Psoas muscle (tissue), 8 donors: Measurements from ENCODE around the gene FBLN1. TPM values are rescaled to one million over a fixed set of nuclear protein-coding genes. Genes with fewer than 3 reads are reported as not detected.
A peak's percentile ranks its signal among the peaks of the same experiment; 100 is the strongest.
"Not testable (repeated sequence)": the region's sequence is repeated elsewhere in the genome, so short reads cannot be mapped to it uniquely, and the experiment has no call there.

Source experiments
- ATAC-seq, 4 donors: fragments of 200-7000 bp; cut with Tn5 transposase; one replicate each; pipeline ENCODE4 v1.9.1; 2020; ENCODE audit warnings: moderate library complexity in 3 of 4, mild to moderate bottlenecking in 2 of 4
- DNase-seq, 2 donors: peaks; one replicate each; pipeline ENCODE4 v3.0.0-alpha.2; 2020
- H3K27ac ChIP-seq: fragments of 200-600 bp; one replicate; pipeline ENCODE4 v1.8.0; 2022
- H3K27me3 ChIP-seq, 3 donors: fragments of 200-600 bp in 1 of 3; one replicate each; pipeline versions ENCODE4 v1.6.1 to v1.8.0; 2013 to 2022; ENCODE audit warnings: low read length in 2 of 3, mild to moderate bottlenecking in 2 of 3, moderate library complexity in 1 of 3; ENCODE audit not compliant: insufficient read depth in 3 of 3
- H3K36me3 ChIP-seq, 2 donors: fragments of 200-600 bp in 1 of 2; one replicate each; pipeline versions ENCODE4 v1.6.1 to v1.8.0; 2013 to 2022; ENCODE audit warnings: low read depth in 1 of 2, mild to moderate bottlenecking in 1 of 2, moderate library complexity in 1 of 2; ENCODE audit not compliant: insufficient read depth in 1 of 2
- H3K4me1 ChIP-seq: fragments of 200-600 bp; one replicate; pipeline ENCODE4 v1.8.0; 2022
- H3K4me3 ChIP-seq: fragments of 200-600 bp; one replicate; pipeline ENCODE4 v1.8.0; 2022; ENCODE audit warnings: mild to moderate bottlenecking
- H3K9me3 ChIP-seq: fragments of 200-600 bp; one replicate; pipeline ENCODE4 v1.8.0; 2022
- WGBS, 3 donors: extraction: QIAGEN DNeasy Blood & Tissue Kit; methylation state at CpG; one replicate each; pipeline versions ENCODE4 v1.1.6 to v1.1.7; 2013; 5-methylcytosine and 5-hydroxymethylcytosine counted together
- intact Hi-C, 2 donors: fragments of 100-400 bp; cut with DNase I; formaldehyde crosslinking; loops; one replicate each; pipeline versions ENCODE4 v1.11.0 to v1.14.2; 2022
- polyA plus RNA-seq, 3 donors: library from polyadenylated mRNA; stranded (reverse); fragments of 200-250 nt; gene quantifications; one replicate each; pipeline ENCODE4 v1.2.3, GENCODE V29; 2013
- total RNA-seq, 4 donors: library from RNA; stranded (reverse); fragmentation: NEBNext Ultra II Directional in 2 of 4; extraction: Animal tissue kit (Norgen Biotek cat#: 25700) in 2 of 4; gene quantifications; one replicate each; pipeline versions ENCODE4 v1.2.1 to v1.2.4, GENCODE V29; 2021 to 2023
- TF ChIP-seq, protein P1 (sequence below): fragments of 200-600 bp; IDR thresholded peaks from one replicate; pipeline ENCODE4 v1.8.0; 2022; ENCODE audit warnings: antibody characterized with exemption
- donor health status: healthy with polysubstance abuse.
- donor health status: DM: no; HTN: no; CAD: no; lungs with moderate emphysema.
- donor health status: Bipolar disorder and iron deficiency.
- donor health status: healthy.
- donor health status: DM: yes; HTN: yes; CAD: no.
- donor health status: DM: no; HTN: no; CAD: no.
- donor health status: DM: no; HTN: no; CAD: no.
- donor health status: DM: yes; HTN: yes; CAD: no.

Gene FBLN1
- total and polyA plus RNA-seq, 7 donors = 10.5 to 95.7 (median 19.3) TPM

DNA sequence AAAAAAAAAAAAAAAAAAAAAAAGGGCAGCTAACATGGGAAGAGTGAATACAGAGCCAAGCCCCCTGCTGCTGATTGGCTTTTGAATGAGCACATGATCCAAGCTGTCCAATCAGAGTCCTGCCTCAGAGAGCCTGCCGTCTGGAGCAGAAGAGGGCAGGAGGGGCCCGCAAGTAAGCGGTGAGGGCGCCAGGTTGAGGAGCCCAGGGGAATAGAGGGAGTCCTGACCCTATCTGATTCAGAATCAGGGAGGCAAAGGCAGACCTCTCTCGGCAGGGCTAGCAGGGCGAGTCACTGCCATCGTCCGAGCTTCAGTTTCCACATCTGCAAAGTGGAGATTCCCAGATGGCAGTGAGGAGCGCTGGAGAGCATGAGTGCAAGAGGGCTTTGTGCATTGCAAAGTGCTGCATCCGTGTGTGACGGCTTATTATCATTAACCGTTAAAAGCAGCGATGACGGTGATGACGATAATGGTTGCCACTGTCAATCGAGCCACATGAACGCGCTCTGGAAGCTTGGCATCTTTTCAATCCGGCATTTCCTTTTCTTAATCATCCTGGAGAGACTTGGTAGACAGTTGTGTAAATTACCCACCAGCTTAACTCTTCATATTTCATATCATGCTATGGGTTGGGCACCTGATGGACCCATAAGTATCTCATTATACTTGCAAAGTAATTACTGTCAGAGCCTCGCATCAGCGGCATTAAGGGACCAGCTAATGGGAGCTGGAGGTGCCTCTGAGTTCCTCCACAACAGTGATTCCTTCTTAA is 100.3 kb downstream of the FBLN1 start:
- Histone ChIP-seq H3K4me3 (no peak overlapping the region), H3K27me3 (peaks cover 0 to 1% (median 0%) of the 10 kb centered on the region in 3 donors), H3K27ac (no peak overlapping the region), H3K36me3 (no peaks in the 10 kb centered on the region), H3K9me3 (no peaks in the 10 kb centered on the region), H3K4me1 (no peaks in the 10 kb centered on the region)
- TF ChIP-seq, protein P1, sequence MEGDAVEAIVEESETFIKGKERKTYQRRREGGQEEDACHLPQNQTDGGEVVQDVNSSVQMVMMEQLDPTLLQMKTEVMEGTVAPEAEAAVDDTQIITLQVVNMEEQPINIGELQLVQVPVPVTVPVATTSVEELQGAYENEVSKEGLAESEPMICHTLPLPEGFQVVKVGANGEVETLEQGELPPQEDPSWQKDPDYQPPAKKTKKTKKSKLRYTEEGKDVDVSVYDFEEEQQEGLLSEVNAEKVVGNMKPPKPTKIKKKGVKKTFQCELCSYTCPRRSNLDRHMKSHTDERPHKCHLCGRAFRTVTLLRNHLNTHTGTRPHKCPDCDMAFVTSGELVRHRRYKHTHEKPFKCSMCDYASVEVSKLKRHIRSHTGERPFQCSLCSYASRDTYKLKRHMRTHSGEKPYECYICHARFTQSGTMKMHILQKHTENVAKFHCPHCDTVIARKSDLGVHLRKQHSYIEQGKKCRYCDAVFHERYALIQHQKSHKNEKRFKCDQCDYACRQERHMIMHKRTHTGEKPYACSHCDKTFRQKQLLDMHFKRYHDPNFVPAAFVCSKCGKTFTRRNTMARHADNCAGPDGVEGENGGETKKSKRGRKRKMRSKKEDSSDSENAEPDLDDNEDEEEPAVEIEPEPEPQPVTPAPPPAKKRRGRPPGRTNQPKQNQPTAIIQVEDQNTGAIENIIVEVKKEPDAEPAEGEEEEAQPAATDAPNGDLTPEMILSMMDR = no peak
- intact Hi-C loops = no loop called here
- 83 to 87% (median 86%) methylated on average over 21 of the region's 21 CpGs for WGBS, 3 donors
- no peak for DNase-seq
- ATAC-seq = no peak

DNA sequence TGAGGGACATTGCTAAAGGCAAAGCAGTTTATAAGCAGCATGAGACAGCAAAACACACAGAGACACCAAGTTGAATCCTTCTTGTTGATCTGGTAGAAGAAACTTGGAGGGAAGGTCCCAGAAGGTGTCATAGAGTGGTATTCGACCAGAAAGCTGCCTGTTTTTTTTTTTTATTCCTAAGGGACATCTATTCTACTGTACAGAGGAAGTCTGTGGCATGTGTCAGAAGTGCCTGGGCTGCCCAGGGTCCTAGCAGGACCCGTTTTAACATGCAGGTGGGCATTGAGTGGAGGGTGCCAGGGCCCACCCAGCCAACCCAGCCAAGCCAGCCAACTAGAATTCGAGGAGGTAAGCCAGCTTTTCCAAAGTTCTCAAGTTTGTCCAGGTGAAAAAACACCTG is 100.9 kb downstream of the FBLN1 start:
- intact Hi-C loops = no loop called here
- no peaks in the 10 kb centered on the region for H3K9me3 ChIP-seq
- ATAC-seq = no peak
- TF ChIP-seq, protein P1 = no peak
- no peak overlapping the region for H3K27ac ChIP-seq
- H3K4me3 ChIP-seq = no peak overlapping the region
- H3K36me3 ChIP-seq = no peaks in the 10 kb centered on the region
- H3K4me1 ChIP-seq = peaks cover 6% of the 10 kb centered on the region
- no peak for DNase-seq
- H3K27me3 ChIP-seq = peaks cover 0 to 1% (median 0%) of the 10 kb centered on the region in 3 donors
- 45 to 53% (median 52%) methylated on average over 3 of the region's 3 CpGs for WGBS, 3 donors

DNA sequence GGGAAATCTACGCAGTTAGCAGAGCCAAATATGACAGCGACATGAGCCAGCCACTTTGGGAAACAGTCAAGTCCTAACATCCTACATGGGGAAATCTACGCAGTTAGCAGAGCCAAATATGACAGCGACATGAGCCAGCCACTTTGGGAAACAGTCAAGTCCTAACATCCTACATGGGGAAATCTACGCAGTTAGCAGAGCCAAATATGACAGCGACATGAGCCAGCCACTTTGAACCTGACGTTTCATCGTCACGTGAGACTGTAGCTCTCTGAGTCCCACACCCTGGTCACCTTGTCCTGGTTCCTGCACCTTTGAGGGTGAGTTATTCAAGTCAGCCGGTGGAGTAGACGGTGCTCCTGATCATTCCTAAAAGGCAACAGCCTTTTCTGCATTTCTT is 105.4 kb downstream of the FBLN1 start:
- intact Hi-C loops, H3K4me3 ChIP-seq, H3K9me3 ChIP-seq, DNase-seq, H3K27me3 ChIP-seq, H3K36me3 ChIP-seq: not testable (repeated sequence)
- peak; percentile 16 to 59 (median 52) for ATAC-seq
- WGBS, 3 donors = 35 to 45% (median 43%) methylated on average over 9 to 11 of the region's 11 CpGs
- H3K27ac ChIP-seq = peak overlapping the region; percentile 80
- H3K4me1 ChIP-seq = peaks cover 21% of the 10 kb centered on the region

DNA sequence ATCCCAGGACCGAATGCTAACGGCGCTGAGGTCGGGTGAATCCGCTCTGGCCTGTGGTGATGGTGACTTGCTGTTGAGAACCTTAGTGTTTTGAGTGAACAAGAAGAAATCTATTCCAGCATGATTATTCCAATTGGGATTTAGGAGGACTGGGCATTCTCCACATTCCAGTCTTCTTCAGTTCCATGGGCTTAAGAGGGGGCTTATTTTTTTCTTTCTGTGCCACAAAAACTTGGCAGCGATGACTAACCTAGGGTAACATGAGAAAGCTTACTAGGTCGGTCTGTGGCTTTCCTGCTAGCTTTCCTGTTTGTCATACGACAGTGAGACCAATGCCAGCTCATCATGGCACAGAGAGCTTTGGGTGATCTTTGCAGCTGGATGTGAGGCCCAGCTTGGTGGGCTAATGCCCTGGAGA is 106.1 kb downstream of the FBLN1 start:
- Histone ChIP-seq H3K4me1 (peaks cover 21% of the 10 kb centered on the region), H3K4me3 (no peak overlapping the region), H3K27me3 (no peaks in the 10 kb centered on the region), H3K9me3 (no peaks in the 10 kb centered on the region), H3K27ac (peak overlapping the region; percentile 80), H3K36me3 (no peaks in the 10 kb centered on the region)
- intact Hi-C loops = no loop called here
- WGBS, 3 donors = 25 to 40% (median 30%) methylated on average over 8 of the region's 8 CpGs
- peak; percentile 56 to 73 (median 60) for ATAC-seq
- no peak for DNase-seq
- TF ChIP-seq, protein P1 = no peak

DNA sequence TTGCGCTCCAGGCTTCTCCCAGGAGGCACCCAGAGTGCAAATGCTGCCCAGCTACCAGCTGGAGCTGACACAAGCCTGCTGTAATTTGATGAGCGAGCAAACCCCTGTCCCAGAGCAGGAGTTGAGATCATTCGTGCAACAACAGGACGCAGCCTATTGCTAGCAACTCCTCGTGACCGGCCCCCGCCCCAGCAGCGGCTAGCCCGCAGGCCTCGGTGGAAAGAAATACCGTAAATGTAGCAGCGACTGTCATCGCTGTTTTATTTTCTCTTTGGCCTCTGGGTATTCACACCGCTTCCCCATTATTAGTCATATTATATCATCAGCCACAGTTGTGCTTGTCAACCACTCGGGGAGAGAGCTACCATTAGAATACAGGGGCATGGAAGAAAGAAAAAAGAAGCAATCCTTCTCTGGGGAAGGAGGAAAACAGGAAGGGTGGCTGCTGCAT is 109.8 kb downstream of the FBLN1 start:
- peaks cover 21% of the 10 kb centered on the region for H3K4me1 ChIP-seq
- no peaks in the 10 kb centered on the region for H3K9me3 ChIP-seq
- ATAC-seq (peak; percentile 87 to 93 (median 90)), DNase-seq (peak; percentile 82 to 86)
- H3K27ac ChIP-seq = peak overlapping the region; percentile 94
- no peaks in the 10 kb centered on the region for H3K27me3 ChIP-seq
- TF ChIP-seq, protein P1 = no peak
- WGBS, 3 donors = 7 to 16% (median 10%) methylated on average over 15 of the region's 15 CpGs
- H3K36me3 ChIP-seq = no peaks in the 10 kb centered on the region
- peak overlapping the region; percentile 51 for H3K4me3 ChIP-seq
- intact Hi-C loops = no loop called here
